Mammary epithelial cell (primary cell): ENCODE results near the gene CD300LF.

Source experiments
- EZH2 ChIP-seq: IDR thresholded peaks from 2 replicates; pipeline ENCODE4 v1.6.1; 2012; ENCODE audit warnings: low read length, inconsistent platforms, borderline replicate concordance
- TF ChIP-seq, protein P1 (sequence below), 2 donors: IDR thresholded peaks in 1 of 2; conservative IDR thresholded peaks in 1 of 2; 2 replicates each; pipeline ENCODE4 v1.5.1; 2011 to 2012; ENCODE audit warnings: inconsistent platforms in 2 of 2, low read length in 2 of 2, mild to moderate bottlenecking in 2 of 2, control low read depth in 1 of 2, low read depth in 1 of 2; ENCODE audit not compliant: insufficient read depth in 1 of 2; ENCODE audit errors: extremely low read depth in 1 of 2

DNA sequence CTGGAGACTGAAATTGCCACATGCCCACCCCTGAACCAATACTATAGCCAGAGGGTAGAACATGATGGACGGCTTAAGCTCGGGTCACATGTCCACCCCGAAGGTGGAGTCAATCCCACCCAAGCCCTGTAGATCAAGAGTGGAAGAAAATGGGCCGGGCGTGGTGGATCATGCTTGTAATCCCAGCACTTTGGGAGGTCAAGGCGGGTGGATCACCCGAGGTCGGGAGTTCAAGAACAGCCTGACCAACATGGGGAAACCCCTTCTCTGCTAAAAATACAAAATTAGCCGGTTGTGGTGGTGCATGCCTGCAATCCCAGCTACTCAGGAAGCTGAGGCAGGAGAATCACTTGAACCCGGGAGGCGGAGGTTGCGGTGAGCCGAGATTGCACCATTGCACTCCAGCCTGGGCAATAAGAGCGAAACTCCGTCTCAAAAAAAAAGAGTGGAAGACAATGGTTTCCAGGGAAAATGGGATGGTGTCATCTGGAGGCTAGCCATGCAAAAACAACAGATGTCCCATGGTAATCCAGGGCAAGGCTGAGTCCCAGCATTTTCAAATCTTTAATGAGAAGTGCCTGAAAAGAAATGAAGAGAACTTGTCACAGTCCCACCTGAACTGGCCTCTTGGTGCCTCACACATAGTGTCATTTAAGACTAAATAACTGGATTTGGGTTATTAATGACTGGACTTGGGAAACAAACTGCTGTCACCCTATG is 30.1 kb downstream of the CD300LF start:
- TF ChIP-seq, protein P1, sequence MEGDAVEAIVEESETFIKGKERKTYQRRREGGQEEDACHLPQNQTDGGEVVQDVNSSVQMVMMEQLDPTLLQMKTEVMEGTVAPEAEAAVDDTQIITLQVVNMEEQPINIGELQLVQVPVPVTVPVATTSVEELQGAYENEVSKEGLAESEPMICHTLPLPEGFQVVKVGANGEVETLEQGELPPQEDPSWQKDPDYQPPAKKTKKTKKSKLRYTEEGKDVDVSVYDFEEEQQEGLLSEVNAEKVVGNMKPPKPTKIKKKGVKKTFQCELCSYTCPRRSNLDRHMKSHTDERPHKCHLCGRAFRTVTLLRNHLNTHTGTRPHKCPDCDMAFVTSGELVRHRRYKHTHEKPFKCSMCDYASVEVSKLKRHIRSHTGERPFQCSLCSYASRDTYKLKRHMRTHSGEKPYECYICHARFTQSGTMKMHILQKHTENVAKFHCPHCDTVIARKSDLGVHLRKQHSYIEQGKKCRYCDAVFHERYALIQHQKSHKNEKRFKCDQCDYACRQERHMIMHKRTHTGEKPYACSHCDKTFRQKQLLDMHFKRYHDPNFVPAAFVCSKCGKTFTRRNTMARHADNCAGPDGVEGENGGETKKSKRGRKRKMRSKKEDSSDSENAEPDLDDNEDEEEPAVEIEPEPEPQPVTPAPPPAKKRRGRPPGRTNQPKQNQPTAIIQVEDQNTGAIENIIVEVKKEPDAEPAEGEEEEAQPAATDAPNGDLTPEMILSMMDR (conservative IDR thresholded peaks at IDR 0.05 in 1 of 2, IDR thresholded peaks at IDR 0.05 in 1 of 2; ENCODE audit: extremely low read depth in 1 of 2, insufficient read depth in 1 of 2, low read depth in 1 of 2, low read length in 2 of 2) = no peak
- TF ChIP-seq EZH2 = no peak
